KMS-11 (cell line): ENCODE measurements around the gene DNAH11.

Experiments
- H2AFZ ChIP-seq: fragments of 200-600 bp; sonication (generic); 2 replicates; pipeline ENCODE4 v1.6.1; 2016; ENCODE audit warnings: antibody characterized with exemption, mixed run types, low read depth
- H3K27ac ChIP-seq: fragments of 200-600 bp; sonication (generic); 2 replicates; pipeline ENCODE4 v1.6.1; 2016; ENCODE audit warnings: mild to moderate bottlenecking, mixed run types
- H3K27me3 ChIP-seq: fragments of 200-600 bp; sonication (generic); 2 replicates; pipeline ENCODE4 v1.6.1; 2017; ENCODE audit warnings: mild to moderate bottlenecking, low read depth, mixed run types, moderate library complexity; ENCODE audit not compliant: insufficient read depth
- H3K36me3 ChIP-seq: fragments of 200-600 bp; sonication (generic); 2 replicates; pipeline ENCODE4 v1.6.1; 2017; ENCODE audit warnings: mild to moderate bottlenecking, mixed run types; ENCODE audit not compliant: insufficient read depth
- H3K4me1 ChIP-seq: fragments of 200-600 bp; sonication (generic); 2 replicates; pipeline ENCODE4 v1.6.1; 2016; ENCODE audit warnings: mild to moderate bottlenecking, low read depth, mixed run types; ENCODE audit not compliant: poor library complexity, severe bottlenecking
- H3K4me2 ChIP-seq: fragments of 200-600 bp; sonication (generic); 2 replicates; pipeline ENCODE4 v1.7.0; 2016; ENCODE audit warnings: mild to moderate bottlenecking, mixed run types
- H3K4me3 ChIP-seq: fragments of 200-600 bp; sonication (generic); IDR thresholded peaks from 2 replicates; pipeline ENCODE4 v1.6.1; 2017; ENCODE audit warnings: low read depth, low read length, mixed read lengths; ENCODE audit not compliant: insufficient read depth
- H3K79me2 ChIP-seq: fragments of 200-600 bp; sonication (generic); 2 replicates; pipeline ENCODE4 v1.6.1; 2016; ENCODE audit warnings: low read depth, mixed run types; ENCODE audit not compliant: insufficient read depth
- H3K9ac ChIP-seq: fragments of 200-600 bp; sonication (generic); 2 replicates; pipeline ENCODE4 v1.6.1; 2016; ENCODE audit warnings: mild to moderate bottlenecking, mixed run types
- H4K20me1 ChIP-seq: fragments of 200-600 bp; sonication (generic); 2 replicates; pipeline ENCODE4 v1.6.1; 2016; ENCODE audit warnings: mild to moderate bottlenecking, mixed run types; ENCODE audit not compliant: insufficient read depth
- TF ChIP-seq, protein P1 (sequence below): fragments of 200-600 bp; sonication (generic); conservative IDR thresholded peaks from 2 replicates; pipeline ENCODE4 v1.6.1; 2017; ENCODE audit warnings: low read depth, mild to moderate bottlenecking, antibody characterized with exemption, low read length, moderate library complexity, mixed read lengths

The DNAH11 gene

DNA sequence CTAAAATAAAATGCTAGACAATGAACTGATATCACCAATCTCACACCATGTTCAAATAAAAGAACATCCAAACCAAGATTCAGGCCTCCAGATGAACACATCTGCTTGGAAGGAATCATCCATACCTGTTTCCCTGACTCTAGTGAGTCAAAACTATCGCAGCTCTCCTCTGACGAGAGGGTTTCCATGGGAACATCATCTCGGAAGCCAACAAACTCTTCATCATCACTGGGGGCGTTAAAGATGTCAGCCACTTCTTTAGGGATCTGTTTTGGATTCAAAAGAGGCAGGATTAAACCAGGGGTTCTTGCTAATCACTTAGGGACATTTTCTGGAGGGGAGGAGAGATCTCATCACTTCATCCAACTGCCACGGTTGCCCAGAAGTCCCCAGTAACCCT lies 373.8 kb downstream of the DNAH11 start:
- no peaks in the 10 kb centered on the region for H3K27me3 ChIP-seq
- no peaks in the 10 kb centered on the region; the same call in 1 of the 2 replicates for H4K20me1 ChIP-seq
- no peak overlapping the region for H3K4me2 ChIP-seq
- H3K36me3 ChIP-seq, result no peaks in the 10 kb centered on the region; the same call in 1 of the 2 replicates
- H3K79me2 ChIP-seq, result peaks cover 15% of the 10 kb centered on the region; the same call in 1 of the 2 replicates
- H2AFZ ChIP-seq, result no peak overlapping the region
- no peaks in the 10 kb centered on the region for H3K4me1 ChIP-seq
- no peak overlapping the region for H3K4me3 ChIP-seq
- H3K9ac ChIP-seq, result no peak overlapping the region
- no peak overlapping the region for H3K27ac ChIP-seq
- TF ChIP-seq, protein P1, sequence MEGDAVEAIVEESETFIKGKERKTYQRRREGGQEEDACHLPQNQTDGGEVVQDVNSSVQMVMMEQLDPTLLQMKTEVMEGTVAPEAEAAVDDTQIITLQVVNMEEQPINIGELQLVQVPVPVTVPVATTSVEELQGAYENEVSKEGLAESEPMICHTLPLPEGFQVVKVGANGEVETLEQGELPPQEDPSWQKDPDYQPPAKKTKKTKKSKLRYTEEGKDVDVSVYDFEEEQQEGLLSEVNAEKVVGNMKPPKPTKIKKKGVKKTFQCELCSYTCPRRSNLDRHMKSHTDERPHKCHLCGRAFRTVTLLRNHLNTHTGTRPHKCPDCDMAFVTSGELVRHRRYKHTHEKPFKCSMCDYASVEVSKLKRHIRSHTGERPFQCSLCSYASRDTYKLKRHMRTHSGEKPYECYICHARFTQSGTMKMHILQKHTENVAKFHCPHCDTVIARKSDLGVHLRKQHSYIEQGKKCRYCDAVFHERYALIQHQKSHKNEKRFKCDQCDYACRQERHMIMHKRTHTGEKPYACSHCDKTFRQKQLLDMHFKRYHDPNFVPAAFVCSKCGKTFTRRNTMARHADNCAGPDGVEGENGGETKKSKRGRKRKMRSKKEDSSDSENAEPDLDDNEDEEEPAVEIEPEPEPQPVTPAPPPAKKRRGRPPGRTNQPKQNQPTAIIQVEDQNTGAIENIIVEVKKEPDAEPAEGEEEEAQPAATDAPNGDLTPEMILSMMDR, result no peak

DNA sequence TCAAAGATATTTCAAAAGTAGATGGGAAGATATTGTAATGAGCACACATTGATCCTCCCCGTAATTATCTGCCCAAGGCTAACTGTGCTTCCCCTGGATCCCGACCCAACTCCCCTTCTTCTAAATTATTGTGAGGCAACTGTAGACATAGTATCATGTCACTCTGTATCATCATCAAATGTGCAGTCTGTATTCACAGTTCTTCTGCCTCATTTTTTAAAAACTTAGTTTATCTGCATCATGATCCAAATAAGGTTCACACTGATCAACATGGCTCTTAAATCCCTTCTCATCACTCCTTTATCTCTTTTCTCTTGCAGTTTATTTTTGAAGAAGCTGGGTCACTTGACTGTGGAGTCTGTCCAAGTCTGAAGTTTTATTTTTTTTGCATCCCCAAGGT lies 375.4 kb downstream of the DNAH11 start:
- Histone ChIP-seq H4K20me1 (no peaks in the 10 kb centered on the region; the same call in 1 of the 2 replicates), H3K4me3 (no peak overlapping the region), H3K9ac (no peak overlapping the region), H3K27ac (no peak overlapping the region), H3K4me2 (no peak overlapping the region), H3K79me2 (peaks cover 25% of the 10 kb centered on the region; the same call in 1 of the 2 replicates), H3K27me3 (no peaks in the 10 kb centered on the region), H3K36me3 (no peaks in the 10 kb centered on the region; the same call in 1 of the 2 replicates), H3K4me1 (no peaks in the 10 kb centered on the region), H2AFZ (no peak overlapping the region)
- TF ChIP-seq, protein P1, result no peak

DNA sequence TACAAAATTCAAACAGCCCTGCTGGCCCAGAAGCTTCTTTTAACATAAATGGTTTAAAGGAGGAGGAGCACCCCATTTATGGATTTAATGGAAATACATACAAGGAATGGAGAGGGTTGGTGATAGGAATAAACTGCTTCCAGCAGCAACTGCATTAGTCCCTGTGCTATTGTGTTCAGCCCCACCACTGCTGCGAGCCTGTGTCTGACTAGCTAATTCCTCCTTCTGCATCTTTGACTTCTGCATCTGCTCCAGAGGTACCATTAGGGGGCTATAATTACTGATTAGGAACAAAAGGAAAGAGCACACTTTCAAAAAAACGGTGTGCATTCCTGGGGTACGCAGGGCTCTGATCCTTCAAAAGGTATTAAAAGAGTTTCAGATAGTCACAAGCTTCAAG lies 378.1 kb downstream of the DNAH11 start:
- Histone ChIP-seq H3K27me3 (no peaks in the 10 kb centered on the region), H3K9ac (no peak overlapping the region), H3K4me3 (no peak overlapping the region), H3K4me1 (peaks cover 4% of the 10 kb centered on the region), H3K36me3 (no peaks in the 10 kb centered on the region; the same call in none of the 2 replicates), H3K4me2 (no peak overlapping the region), H2AFZ (no peak overlapping the region), H3K79me2 (peaks cover 35% of the 10 kb centered on the region; the same call in 1 of the 2 replicates), H4K20me1 (peaks cover 5% of the 10 kb centered on the region; the same call in 1 of the 2 replicates), H3K27ac (no peak overlapping the region)
- TF ChIP-seq, protein P1, result no peak

DNA sequence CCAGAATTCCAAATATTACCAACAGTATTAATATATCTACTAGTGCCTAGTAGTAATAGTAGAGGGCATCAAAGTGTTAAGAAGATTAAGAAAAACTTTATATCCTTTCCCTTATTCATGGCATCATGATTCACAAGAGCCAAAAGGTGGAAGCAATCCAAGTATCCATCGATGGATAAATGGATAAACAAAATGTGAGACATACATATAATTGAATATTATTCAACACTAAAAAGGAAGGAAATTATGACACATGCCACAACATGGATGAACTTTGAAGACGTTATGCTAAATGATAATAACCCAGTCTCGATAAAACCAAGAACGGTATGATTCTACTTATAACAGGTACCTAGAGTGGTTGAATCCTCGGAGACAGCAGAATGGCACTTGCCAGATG lies 379.8 kb downstream of the DNAH11 start:
- H3K27ac ChIP-seq, result no peak overlapping the region
- H3K4me2 ChIP-seq, result no peak overlapping the region
- TF ChIP-seq, protein P1, result no peak
- H3K9ac ChIP-seq, result no peak overlapping the region
- H3K4me1 ChIP-seq, result peaks cover 4% of the 10 kb centered on the region
- H2AFZ ChIP-seq, result no peak overlapping the region
- peaks cover 46% of the 10 kb centered on the region; the same call in 1 of the 2 replicates for H3K79me2 ChIP-seq
- peaks cover 5% of the 10 kb centered on the region; the same call in 1 of the 2 replicates for H4K20me1 ChIP-seq
- no peaks in the 10 kb centered on the region for H3K27me3 ChIP-seq
- no peak overlapping the region for H3K4me3 ChIP-seq
- no peaks in the 10 kb centered on the region; the same call in none of the 2 replicates for H3K36me3 ChIP-seq
